ENCODE results near the gene PRMT1.
"Not testable (repeated sequence)": the region's sequence is repeated elsewhere in the genome, so short reads cannot be mapped to it uniquely, and the experiment has no call there.

The PRMT1 gene

GRCh38 chr19:49677231-49677900 lies at the start of gene PRMT1:
TSS of gene PRMT1 (plus strand) at chr19:49677271. CDS start at chr19:49677281, 10 bp downstream.
- DNase-seq (ENCODE audit: low spot score) = peak; percentile 85

GRCh38 chr19:49629659-49630058 lies 47.4 kb upstream of the PRMT1 start:
- no peak for DNase-seq (ENCODE audit: low spot score)

GRCh38 chr19:49631014-49631588 lies 46.0 kb upstream of the PRMT1 start:
- no peak for DNase-seq (ENCODE audit: low spot score)

GRCh38 chr19:49631610-49632192 lies 45.4 kb upstream of the PRMT1 start:
- DNase-seq (ENCODE audit: low spot score) = no peak

- DNase-seq (ENCODE audit: low spot score) = no peak
These were observed 44.5 kb upstream of the PRMT1 start for GRCh38 chr19:49632576-49632975.

GRCh38 chr19:49633273-49633672 lies 43.8 kb upstream of the PRMT1 start:
- DNase-seq (ENCODE audit: low spot score) = not testable (repeated sequence)

GRCh38 chr19:49635530-49636232 lies 41.4 kb upstream of the PRMT1 start:
- no peak for DNase-seq (ENCODE audit: low spot score)

GRCh38 chr19:49636233-49636932 lies 40.7 kb upstream of the PRMT1 start:
- no peak for DNase-seq (ENCODE audit: low spot score)

GRCh38 chr19:49637821-49638738 lies 39.0 kb upstream of the PRMT1 start:
- no peak for DNase-seq (ENCODE audit: low spot score)

GRCh38 chr19:49639401-49640112 lies 37.5 kb upstream of the PRMT1 start:
- no peak for DNase-seq (ENCODE audit: low spot score)

- peak; percentile 100 for DNase-seq (ENCODE audit: low spot score)
These were observed 36.8 kb upstream of the PRMT1 start, which contains the start of gene RRAS for GRCh38 chr19:49640113-49640898. TSS of gene RRAS (minus strand) at chr19:49640143. CDS start at chr19:49640098, 45 bp downstream.

GRCh38 chr19:49641688-49642491 lies 35.2 kb upstream of the PRMT1 start, which contains the start of gene SCAF1:
TSS of gene SCAF1 (plus strand) at chr19:49642209. CDS start at chr19:49645027, 2,818 bp downstream.
- DNase-seq (ENCODE audit: low spot score) = peak; percentile 99

- peak; percentile 64 for DNase-seq (ENCODE audit: low spot score)
These were observed 34.5 kb upstream of the PRMT1 start for GRCh38 chr19:49642492-49643035.

GRCh38 chr19:49643466-49643865 lies 33.6 kb upstream of the PRMT1 start:
- DNase-seq (ENCODE audit: low spot score) = no peak

- no peak for DNase-seq (ENCODE audit: low spot score)
These were observed 31.5 kb upstream of the PRMT1 start for GRCh38 chr19:49645592-49645991.

- no peak for DNase-seq (ENCODE audit: low spot score)
These were observed 31.1 kb upstream of the PRMT1 start for GRCh38 chr19:49645995-49646394.

GRCh38 chr19:49646586-49646985 lies 30.5 kb upstream of the PRMT1 start:
- DNase-seq (ENCODE audit: low spot score) = no peak

Data from NAMALWA (cell line).